HCT116 (cell line): ENCODE measurements around the gene AHNAK. TPM values are rescaled to one million over a fixed set of nuclear protein-coding genes. Genes with fewer than 3 reads are reported as not detected.

Experiments
- ATAC-seq: fragments of 200-7000 bp; cut with Tn5 transposase; 2 replicates; pipeline ENCODE4 v1.9.1; 2020; ENCODE audit warnings: mild to moderate bottlenecking, moderate library complexity
- BruUV-seq: library from RNA; stranded (reverse); fragments of 400-500 nt; replicated peaks from 2 replicates; lab custom pipeline; 2021; lab: Mats Ljungman, UMichigan
- CTCF ChIA-PET: fragments of 300-600 bp; sonication (Branson Sonifier 250); formaldehyde crosslinking; loops from one replicate; lab custom pipeline; 2021; ENCODE audit warnings: antibody characterized with exemption; lab: Charles Lee
- POLR2A ChIA-PET: fragments of 300-600, 350-600 bp; sonication (Branson Sonifier 250); formaldehyde crosslinking; loops from one replicate; lab custom pipeline; 2021; ENCODE audit warnings: antibody characterized with exemption; lab: Charles Lee
- RAD21 ChIA-PET, 2 experiments: fragments of 300-600 bp; sonication (Branson Sonifier 250); formaldehyde crosslinking; loops; one replicate each; lab custom pipeline; 2023; ENCODE audit warnings: low total read pairs in 2 of 2; ENCODE audit not compliant: uncharacterized antibody in 2 of 2, unreplicated experiment in 2 of 2, low non-redundant PET in 1 of 2; lab: Charles Lee
- DNase-seq: peaks from one replicate; pipeline ENCODE4 v3.0.0-alpha.2; 2010; ENCODE audit warnings: low read depth, low spot score
- H2AFZ ChIP-seq: fragments of 200-600 bp; shearing (Covaris generic), sonication (generic); 2 replicates; pipeline ENCODE4 v1.6.1; 2017; ENCODE audit warnings: low read depth, mixed run types, mixed read lengths, antibody characterized with exemption, low read length; ENCODE audit not compliant: poor library complexity, severe bottlenecking
- H3K27ac ChIP-seq: 2 replicates; pipeline ENCODE4 v1.5.1; 2012; ENCODE audit warnings: low read depth, low read length
- H3K27me3 ChIP-seq: fragments of 200-600 bp; sonication (generic); 2 replicates; pipeline ENCODE4 v1.6.1; 2016; ENCODE audit warnings: mixed run types, low read length, mixed read lengths; ENCODE audit not compliant: insufficient read depth
- H3K36me3 ChIP-seq, 2 experiments: fragments of 200-500 bp in 1 of 2; fragments of 200-600 bp in 1 of 2; sonication (Bioruptor generic) in 1 of 2; sonication (generic) in 1 of 2; 2 replicates each; pipeline versions ENCODE4 v1.5.1 to v1.6.1; 2014 to 2016; ENCODE audit warnings: low read length in 2 of 2, inconsistent platforms in 1 of 2, mixed read lengths in 1 of 2, mixed run types in 1 of 2; ENCODE audit not compliant: insufficient read depth in 2 of 2, control insufficient read depth in 1 of 2
- H3K4me1 ChIP-seq, 2 experiments: fragments of 200-600 bp in 1 of 2; sonication (generic) in 1 of 2; 2 replicates each; pipeline versions ENCODE4 v1.5.1 to v1.6.1; 2012 to 2017; ENCODE audit warnings: low read length in 2 of 2, inconsistent platforms in 1 of 2, mild to moderate bottlenecking in 1 of 2, mixed read lengths in 1 of 2, mixed run types in 1 of 2, moderate library complexity in 1 of 2; ENCODE audit not compliant: insufficient read depth in 2 of 2, control insufficient read depth in 1 of 2
- H3K4me2 ChIP-seq: fragments of 200-600 bp; sonication (generic); 2 replicates; pipeline ENCODE4 v1.6.1; 2017; ENCODE audit warnings: mixed run types, low read length, mixed read lengths
- H3K4me3 ChIP-seq, 2 experiments: fragments of 200-600 bp in 1 of 2; sonication (generic) in 1 of 2; replicated peaks in 1 of 2; 2 replicates each; pipeline ENCODE4 v1.5.1; 2011 to 2016; ENCODE audit warnings: low read length in 2 of 2, control low read depth in 1 of 2, low read depth in 1 of 2, mild to moderate bottlenecking in 1 of 2, mixed read lengths in 1 of 2, mixed run types in 1 of 2
- H3K79me2 ChIP-seq: fragments of 200-600 bp; sonication (generic); 2 replicates; pipeline ENCODE4 v1.6.1; 2017; ENCODE audit warnings: mild to moderate bottlenecking, mixed run types, low read length, moderate library complexity, mixed read lengths; ENCODE audit not compliant: insufficient read depth
- H3K9ac ChIP-seq: fragments of 200-600 bp; sonication (generic); 2 replicates; pipeline ENCODE4 v1.6.1; 2016; ENCODE audit warnings: low read length, mixed read lengths
- H3K9me2 ChIP-seq: fragments of 200-600 bp; sonication (generic), shearing (Covaris generic); 2 replicates; pipeline ENCODE4 v1.6.1; 2017; ENCODE audit warnings: mixed run types, mild to moderate bottlenecking, moderate library complexity; ENCODE audit not compliant: insufficient read depth
- H3K9me3 ChIP-seq, 2 experiments: fragments of 200-500 bp in 1 of 2; fragments of 200-600 bp in 1 of 2; sonication (Bioruptor generic) in 1 of 2; sonication (generic) in 1 of 2; 2 replicates each; pipeline ENCODE4 v1.6.1; 2014 to 2017; ENCODE audit warnings: low read length in 2 of 2, mixed read lengths in 2 of 2, inconsistent platforms in 1 of 2, low read depth in 1 of 2, mild to moderate bottlenecking in 1 of 2, mixed run types in 1 of 2, moderate library complexity in 1 of 2; ENCODE audit not compliant: control insufficient read depth in 1 of 2, insufficient read depth in 1 of 2
- H4K20me1 ChIP-seq: fragments of 200-600 bp; sonication (generic), shearing (Covaris generic); 2 replicates; pipeline ENCODE4 v1.6.1; 2017; ENCODE audit warnings: mixed run types, mild to moderate bottlenecking, moderate library complexity; ENCODE audit not compliant: insufficient read depth
- EGR1 ChIP-seq: IDR thresholded peaks from 2 replicates; pipeline ENCODE4 v1.6.1; 2012; ENCODE audit warnings: low read depth
- ELF1 ChIP-seq: IDR thresholded peaks from 2 replicates; pipeline ENCODE4 v1.6.1; 2012; ENCODE audit warnings: low read depth, borderline replicate concordance
- EZH2phosphoT487 ChIP-seq: fragments of 200-600 bp; IDR thresholded peaks from 2 replicates; pipeline ENCODE4 v1.6.1; 2018; ENCODE audit warnings: antibody characterized with exemption, borderline replicate concordance
- JUND ChIP-seq: IDR thresholded peaks from 2 replicates; pipeline ENCODE4 v1.6.1; 2012
- POLR2AphosphoS5 ChIP-seq: IDR thresholded peaks from 2 replicates; pipeline ENCODE4 v1.6.1; 2011; ENCODE audit warnings: mild to moderate bottlenecking, low read depth, low read length, moderate library complexity
- RAD21 ChIP-seq: IDR thresholded peaks from 2 replicates; pipeline ENCODE4 v1.6.1; 2012; ENCODE audit warnings: low read depth, mild to moderate bottlenecking
- SIN3A ChIP-seq: IDR thresholded peaks from 2 replicates; pipeline ENCODE4 v1.6.1; 2012; ENCODE audit warnings: low read depth
- SRF ChIP-seq: IDR thresholded peaks from 2 replicates; pipeline ENCODE4 v1.6.1; 2012; ENCODE audit warnings: low read depth
- ZFX ChIP-seq: fragments of 450-650 bp; IDR thresholded peaks from 2 replicates; pipeline ENCODE4 v1.6.1; 2017
- intact Hi-C: fragments of 100-400 bp; cut with micrococcal nuclease; formaldehyde crosslinking; loops from 2 replicates; pipeline ENCODE4 v1.10.0; 2022
- total RNA-seq: library from RNA; stranded (reverse); gene quantifications from one replicate; pipeline ENCODE4 v1.2.1, GENCODE V29; 2021; ENCODE audit not compliant: unreplicated experiment
- TF ChIP-seq, protein P1 (sequence below): IDR thresholded peaks from 2 replicates; pipeline ENCODE4 v1.6.1; 2011; ENCODE audit warnings: mild to moderate bottlenecking, low read length, moderate library complexity; ENCODE audit not compliant: insufficient replicate concordance; ENCODE audit errors: extremely low read depth
- TF ChIP-seq, protein P2 (sequence below): IDR thresholded peaks from 2 replicates; pipeline ENCODE4 v1.6.1; 2012

The AHNAK gene
- total RNA-seq, 1 experiment from 2014 or later: 239 TPM

DNA sequence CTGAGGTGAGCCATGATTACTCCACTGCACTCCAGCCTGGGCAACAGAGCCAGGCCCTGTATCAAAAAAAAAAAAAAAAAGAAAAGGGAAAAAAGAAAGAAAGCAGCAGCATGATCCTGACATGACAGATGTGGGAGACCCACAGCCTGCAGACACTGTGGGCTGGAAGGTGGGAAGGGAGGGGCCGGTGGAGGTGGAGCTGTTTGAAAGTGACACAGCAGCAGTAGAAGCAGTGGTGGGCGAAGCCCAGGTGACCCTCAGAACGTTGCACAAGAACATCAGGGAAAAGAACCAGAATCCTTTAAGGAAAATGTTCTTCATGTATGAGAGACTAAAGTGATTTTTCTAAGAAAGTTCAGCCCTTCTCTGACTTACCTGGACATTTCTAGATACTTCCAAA lies 154.1 kb downstream of the AHNAK start:
- TF ChIP-seq EGR1 (no peak), EZH2phosphoT487 (no peak), RAD21 (no peak), ELF1 (no peak), ZFX (no peak), SRF (no peak), POLR2AphosphoS5 (no peak), JUND (no peak), SIN3A (no peak)
- TF ChIP-seq, protein P1, sequence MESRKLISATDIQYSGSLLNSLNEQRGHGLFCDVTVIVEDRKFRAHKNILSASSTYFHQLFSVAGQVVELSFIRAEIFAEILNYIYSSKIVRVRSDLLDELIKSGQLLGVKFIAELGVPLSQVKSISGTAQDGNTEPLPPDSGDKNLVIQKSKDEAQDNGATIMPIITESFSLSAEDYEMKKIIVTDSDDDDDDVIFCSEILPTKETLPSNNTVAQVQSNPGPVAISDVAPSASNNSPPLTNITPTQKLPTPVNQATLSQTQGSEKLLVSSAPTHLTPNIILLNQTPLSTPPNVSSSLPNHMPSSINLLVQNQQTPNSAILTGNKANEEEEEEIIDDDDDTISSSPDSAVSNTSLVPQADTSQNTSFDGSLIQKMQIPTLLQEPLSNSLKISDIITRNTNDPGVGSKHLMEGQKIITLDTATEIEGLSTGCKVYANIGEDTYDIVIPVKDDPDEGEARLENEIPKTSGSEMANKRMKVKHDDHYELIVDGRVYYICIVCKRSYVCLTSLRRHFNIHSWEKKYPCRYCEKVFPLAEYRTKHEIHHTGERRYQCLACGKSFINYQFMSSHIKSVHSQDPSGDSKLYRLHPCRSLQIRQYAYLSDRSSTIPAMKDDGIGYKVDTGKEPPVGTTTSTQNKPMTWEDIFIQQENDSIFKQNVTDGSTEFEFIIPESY: no peak
- TF ChIP-seq, protein P2, sequence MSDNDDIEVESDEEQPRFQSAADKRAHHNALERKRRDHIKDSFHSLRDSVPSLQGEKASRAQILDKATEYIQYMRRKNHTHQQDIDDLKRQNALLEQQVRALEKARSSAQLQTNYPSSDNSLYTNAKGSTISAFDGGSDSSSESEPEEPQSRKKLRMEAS: no peak
- Histone ChIP-seq H4K20me1 (no peaks in the 10 kb centered on the region), H3K9me3 (no peaks in the 10 kb centered on the region), H3K4me3 (no peak overlapping the region), H3K27ac (no peak overlapping the region), H2AFZ (no peak overlapping the region), H3K79me2 (no peaks in the 10 kb centered on the region), H3K9me2 (no peaks in the 10 kb centered on the region), H3K9ac (no peak overlapping the region), H3K27me3 (no peaks in the 10 kb centered on the region), H3K36me3 (no peaks in the 10 kb centered on the region), H3K4me1 (peaks cover 9 to 11% of the 10 kb centered on the region in 2 experiments; a peak in 3 of 4 replicates), H3K4me2 (no peak overlapping the region)
- no peak for DNase-seq
- ChIA-PET RAD21 (interaction anchor here in 1 of 2 experiments (1.2 kb wide), 1 partner anchor 151 kb away, joined by 3 read pairs; no protein-coding TSS in a partner anchor), CTCF (interaction anchor here (1.4 to 4.2 kb wide), 3 partner anchors 32 to 175 kb away, joined by 4 to 47 read pairs (median 6); no protein-coding TSS in a partner anchor), POLR2A (no interaction called here)
- ATAC-seq: no peak
- intact Hi-C loops: no loop called here
- no TSS peak for BruUV-seq
